22Rv1 (cell line): ENCODE measurements around the gene MXI1.

ENCODE experiments used
- CTCF ChIP-seq: fragments of 450-650 bp; IDR thresholded peaks from 2 replicates; pipeline ENCODE4 v1.5.1; 2017; ENCODE audit warnings: mild to moderate bottlenecking
- ZFX ChIP-seq: fragments of 450-650 bp; IDR thresholded peaks from 2 replicates; pipeline ENCODE4 v1.6.1; 2017; ENCODE audit warnings: antibody characterized with exemption, borderline replicate concordance

GRCh38 chr10:110176141-110177030 lies 31.0 kb upstream of the MXI1 start:
- TF ChIP-seq CTCF: no peak
- TF ChIP-seq ZFX: no peak
